Activated naive CD8-positive, alpha-beta T cell treated with anti-CD3 and anti-CD28 coated beads, Interleukin-2, amount 50 U/mL, for 16 hours (primary cell): ENCODE measurements around the gene RER1.

Experiments used
- DNase-seq: peaks from one replicate; pipeline ENCODE4 v3.0.0-alpha.2; 2020; ENCODE audit warnings: low read depth, low spot score

Gene RER1

DNA sequence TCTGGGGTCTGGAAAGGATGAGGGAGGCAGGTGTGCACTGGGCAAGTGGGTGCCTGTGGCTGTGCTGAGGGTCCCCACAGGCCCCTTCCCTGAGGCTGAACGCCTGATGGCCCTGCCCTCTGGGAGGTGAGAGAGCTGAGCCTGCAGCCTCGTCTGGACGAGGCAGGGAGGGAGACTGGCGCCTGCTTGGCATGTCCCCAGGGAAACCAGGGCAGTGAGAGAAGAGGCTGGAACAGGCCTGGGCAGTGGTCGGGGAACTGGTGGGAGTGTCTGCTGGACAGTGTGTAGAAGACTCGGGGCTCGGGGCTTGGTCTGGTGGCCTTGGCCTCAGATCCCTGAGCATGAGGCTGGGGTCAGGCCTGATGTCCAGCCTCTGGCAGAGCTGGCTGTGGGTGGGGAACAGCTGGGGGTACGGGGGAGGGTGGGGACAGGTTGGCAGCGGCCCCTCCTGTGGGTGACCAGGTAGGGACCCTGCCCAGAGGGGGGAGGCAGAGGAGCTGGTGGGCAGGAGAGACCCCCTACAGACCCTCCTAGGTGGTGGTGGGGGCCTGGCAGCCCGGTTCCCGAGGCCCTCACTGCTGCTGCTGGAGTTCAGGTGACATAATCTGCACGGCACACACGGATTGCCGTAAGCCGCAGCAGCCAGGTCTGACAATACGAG is 53.7 kb downstream of the RER1 start:
- no peak for DNase-seq

DNA sequence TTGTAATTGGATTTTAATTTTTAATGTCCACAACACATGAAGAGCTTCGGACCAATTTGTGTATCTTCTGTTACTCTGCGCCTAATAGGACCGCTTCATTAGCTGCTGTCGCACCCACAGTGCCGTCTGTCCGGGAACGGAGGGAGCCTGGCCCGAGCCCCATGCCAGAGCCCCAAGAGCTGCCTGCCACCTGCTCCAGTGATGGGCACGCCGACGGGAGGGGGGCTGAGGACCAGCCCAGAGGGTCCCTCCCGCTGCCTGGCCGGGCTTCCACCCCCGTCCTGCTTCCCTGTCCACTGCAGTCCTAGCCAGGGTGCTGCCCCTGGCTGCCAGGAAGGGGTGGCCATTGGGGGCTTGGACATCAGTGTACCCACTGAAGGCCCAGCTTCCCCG is 54.2 kb downstream of the RER1 start:
- DNase-seq, result no peak

DNA sequence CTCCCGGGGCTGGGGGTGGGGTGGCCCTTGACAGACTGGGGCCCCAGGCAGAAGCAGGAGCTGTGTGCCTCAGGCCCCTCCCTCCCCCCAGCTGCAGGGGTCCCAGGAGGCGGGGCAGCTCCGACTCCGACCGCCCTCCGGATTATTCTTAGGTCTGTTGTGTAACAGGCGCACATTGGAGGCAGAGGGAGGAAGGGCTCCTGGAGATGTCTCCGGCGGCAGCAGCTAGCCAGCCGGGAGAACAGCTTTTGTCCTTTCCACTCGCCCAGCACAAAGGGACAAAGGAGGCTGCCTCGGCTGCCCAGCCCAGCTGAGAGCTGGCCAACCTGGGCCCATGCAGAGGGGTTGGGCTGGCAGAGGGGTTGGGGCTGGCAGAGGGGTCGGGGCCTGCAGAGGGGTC is 54.8 kb downstream of the RER1 start:
- DNase-seq, result no peak

DNA sequence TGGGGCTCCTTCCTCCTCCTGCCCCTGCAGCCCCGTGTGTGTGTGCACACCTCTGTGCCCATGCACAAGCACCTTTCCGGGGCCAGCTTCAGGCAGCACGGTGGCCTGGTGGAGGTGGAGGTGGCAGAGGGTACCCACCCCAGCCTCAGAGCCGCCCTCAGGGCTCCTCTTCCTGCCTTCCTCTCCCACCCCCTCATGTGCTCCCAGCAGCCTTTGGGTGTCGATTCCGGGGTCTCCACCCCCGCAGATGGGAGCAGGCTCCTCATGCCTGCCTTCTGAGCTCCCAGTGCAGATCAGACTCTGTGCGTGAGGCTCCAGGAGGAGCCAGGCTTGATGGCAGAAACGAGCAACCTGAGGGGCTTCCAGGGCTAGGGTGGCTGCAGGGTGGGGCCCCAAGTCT is 55.2 kb downstream of the RER1 start:
- DNase-seq, result no peak

DNA sequence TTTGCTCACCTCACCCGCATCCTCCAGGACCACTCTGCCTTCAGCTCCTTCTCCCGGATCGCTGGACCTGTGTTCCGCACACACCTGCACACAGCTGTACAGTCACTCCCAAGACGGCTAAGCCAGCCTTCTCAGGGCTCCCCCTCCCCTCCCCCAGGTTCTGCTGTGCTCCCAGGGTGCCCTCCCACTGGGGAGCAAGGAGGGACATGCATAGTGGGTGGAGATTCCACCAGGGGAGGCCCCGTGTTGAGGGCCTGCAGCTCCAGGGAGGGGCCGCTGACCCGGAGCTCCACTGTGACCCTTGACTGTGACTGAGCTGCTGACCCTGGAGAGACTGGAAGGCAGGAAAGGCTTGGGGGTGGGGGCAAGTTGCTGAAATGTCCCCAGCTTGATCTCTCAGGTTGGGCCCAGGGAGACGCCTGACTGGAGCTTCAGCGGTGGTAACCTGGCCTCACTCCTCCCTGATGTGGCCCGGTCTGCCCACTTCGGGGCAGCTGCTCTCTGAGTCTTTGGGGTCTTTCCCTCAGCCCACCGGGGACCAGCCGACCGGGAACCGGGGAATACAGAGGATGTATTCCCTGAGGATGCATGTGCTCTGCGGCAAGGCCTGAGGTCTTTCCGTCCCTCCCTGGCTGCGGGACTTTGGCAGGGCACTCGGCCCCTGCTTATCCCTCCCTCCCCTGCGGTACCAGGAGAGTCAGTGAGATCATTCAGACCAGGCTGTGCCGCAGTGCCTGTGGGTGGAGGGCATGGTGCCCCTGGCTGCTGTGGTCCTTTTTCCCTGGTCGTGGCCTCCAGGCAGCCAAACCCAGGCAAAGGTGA is 55.8 kb downstream of the RER1 start:
- DNase-seq, result no peak

DNA sequence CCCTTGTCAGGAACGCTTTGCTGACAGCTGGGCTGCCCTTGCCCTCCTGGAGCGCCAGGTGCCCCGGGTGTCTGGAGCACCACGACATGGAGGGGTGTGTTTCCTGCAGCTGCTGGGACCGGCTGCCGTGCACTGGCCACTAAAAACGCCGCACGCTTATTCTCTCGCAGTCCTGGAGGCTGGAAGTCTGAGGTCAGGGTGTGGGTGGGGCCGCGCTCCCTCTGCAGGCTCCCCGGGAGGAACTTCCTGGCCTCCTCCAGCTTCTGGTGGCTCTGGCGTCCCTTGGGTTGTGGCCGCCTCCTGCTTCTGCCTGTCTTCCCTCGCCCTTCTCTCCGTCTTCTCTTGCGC is 56.4 kb downstream of the RER1 start:
- DNase-seq, result no peak

DNA sequence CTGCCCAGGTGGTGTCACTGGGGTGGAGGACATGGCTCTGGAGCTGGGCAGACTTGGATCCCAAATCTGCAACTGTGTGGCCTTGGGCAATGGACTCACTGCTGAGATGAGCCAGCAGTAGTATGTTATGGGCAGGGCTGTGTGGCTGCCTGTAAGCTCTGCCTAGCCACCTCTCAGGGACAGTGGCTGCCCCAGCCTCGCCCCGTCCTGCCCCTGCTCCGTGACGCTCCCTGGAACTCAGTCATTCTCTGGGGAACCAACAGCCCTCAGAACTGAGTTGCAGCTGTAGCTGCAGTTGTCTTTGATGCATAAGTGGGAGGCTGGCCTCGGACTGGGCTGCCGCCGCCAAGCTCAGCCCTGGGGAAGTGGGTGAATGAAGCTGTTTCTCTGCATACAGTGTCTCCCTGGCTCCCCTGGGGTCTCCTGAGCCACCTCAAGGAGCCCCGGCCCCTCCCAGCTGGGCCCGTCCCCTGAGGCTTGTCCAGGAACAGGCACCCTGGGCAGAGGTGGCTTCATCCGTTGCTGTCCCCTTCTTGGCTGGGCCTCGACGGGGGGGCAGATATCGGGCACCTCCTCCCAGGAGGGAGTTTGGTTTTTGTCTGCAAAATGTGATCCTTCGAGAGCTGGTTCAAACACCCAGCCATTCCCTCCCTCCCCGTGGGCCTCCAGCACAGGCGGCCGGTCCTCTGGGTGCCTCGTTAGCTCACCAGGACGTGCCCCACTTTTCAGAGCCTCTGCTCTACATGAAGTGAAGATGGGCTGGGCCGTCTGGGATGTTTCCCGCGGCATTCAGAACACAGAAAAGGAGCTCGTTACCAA is 58.2 kb downstream of the RER1 start:
- no peak for DNase-seq

DNA sequence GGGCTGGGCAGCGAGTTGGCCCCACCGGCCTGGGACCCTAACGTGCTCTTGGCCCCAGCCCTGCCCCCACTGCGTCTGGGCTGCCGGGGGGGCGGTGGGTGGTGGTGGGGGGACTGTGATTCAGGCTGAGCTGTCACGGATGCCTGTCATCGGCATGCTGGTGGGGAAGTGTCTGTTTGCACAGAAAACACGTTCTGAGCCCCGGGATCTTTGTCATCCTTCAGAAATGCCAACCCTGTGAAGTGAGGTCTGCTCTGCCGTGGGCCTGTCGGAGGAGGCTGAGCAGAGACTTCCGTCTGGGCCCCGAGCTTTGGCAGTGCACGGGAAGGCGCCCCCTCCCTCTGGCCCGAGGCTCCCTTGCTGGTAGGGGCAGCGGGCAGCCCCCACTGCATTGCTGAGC is 60.1 kb downstream of the RER1 start:
- no peak for DNase-seq

DNA sequence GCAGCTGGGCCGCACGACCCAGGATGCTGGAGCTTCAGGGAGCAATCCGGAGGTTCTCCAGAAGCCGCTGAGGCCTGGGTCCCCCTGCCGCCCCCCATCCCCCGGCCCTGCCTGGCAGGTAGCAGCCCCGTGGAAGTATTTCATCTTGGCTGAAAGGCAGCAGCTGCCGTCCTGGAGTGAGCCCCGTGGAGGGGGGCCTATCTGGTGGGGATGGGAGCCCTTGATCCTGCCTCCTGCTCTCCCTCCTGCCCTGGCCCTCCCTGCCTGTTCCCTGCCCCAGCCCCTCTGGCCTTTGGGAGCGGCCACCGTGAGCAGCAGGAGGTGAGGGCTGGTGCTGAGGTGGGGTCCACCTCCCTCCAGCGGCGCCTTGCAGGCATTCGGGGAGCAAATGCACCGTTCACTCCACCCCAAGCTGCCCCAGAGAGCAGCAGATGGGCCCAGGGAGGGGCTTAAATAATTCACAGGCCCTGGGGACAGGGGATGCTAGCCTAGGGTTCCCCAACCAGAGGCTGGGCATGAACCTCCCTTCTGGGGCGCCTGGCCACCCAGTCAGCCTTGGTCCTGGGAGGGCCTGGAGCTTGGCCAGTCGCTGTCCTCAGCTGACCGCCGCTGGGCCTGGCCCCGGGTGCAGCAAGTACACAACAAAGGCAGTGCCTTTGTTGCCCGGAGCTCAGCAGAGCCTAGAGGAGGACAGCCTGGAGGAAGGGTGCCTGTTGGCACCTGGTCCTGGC is 60.7 kb downstream of the RER1 start:
- DNase-seq, result no peak

DNA sequence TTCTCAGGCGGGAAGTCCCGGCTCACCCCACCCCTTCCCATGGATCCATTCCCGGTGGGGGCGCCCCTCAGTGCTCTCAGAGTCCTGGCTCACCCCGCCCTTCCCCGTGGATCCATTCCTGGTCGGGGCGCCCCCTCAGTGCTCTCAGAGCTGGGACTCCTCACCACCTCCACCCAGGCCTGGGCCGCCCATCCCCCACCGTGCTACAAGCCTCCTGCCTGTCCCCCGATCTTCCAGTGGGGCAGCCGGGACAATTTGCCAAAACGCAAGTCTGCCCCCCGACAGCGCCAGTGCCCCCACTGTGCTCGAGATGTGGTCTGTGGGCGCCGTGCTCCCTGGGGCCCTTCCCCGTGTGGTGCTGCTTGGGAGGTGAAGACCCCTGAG is 61.3 kb downstream of the RER1 start:
- no peak for DNase-seq

DNA sequence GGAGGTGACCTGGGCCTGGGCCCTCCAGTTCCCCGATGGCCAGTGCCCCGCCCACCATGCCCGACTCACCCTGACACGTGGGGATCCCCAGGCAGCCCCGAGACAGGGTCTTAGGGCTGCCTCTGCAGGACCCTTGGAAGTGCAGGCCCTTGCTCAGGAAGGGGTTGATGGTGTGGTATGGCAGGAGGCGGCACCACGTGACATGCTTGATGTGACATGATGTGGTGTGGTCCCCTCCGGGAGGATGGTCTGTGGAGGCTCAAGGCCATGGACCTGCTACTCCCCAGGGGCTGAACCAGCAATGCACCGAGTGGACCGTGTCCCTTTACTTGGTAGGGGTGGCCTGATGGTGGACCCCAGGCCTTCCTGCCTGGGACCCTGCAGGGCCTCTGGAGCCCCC is 62.6 kb downstream of the RER1 start:
- DNase-seq, result no peak
